ENCODE results near the gene SLC30A3. TPM values are rescaled to one million over a fixed set of nuclear protein-coding genes. Genes with fewer than 3 reads are reported as not detected.
"Not testable (repeated sequence)": the region's sequence is repeated elsewhere in the genome, so short reads cannot be mapped to it uniquely, and the experiment has no call there.

SLC30A3 gene
- total RNA-seq, 1 donor from 2014 or later, result not detected

- no peak overlapping the region for H3K27ac Mint-ChIP-seq
Observed at GRCh38 chr2:27280826-27281225, 18.0 kb upstream of the SLC30A3 start.

GRCh38 chr2:27278010-27278409 lies 15.2 kb upstream of the SLC30A3 start:
- no peaks in the 10 kb centered on the region for H3K9me3 Mint-ChIP-seq (ENCODE audit: low read depth)
- no peak overlapping the region for H3K27ac Mint-ChIP-seq
- H3K4me1 Mint-ChIP-seq (ENCODE audit: low read depth), result peaks cover 7% of the 10 kb centered on the region
- TF ChIP-seq CTCF (IDR thresholded peaks at IDR 0.05; ENCODE audit: unreplicated experiment), result no peak
- no peak for DNase-seq (ENCODE audit: low spot score, unreplicated experiment)
- H3K4me3 Mint-ChIP-seq (ENCODE audit: low read depth), result no peak overlapping the region
- no peaks in the 10 kb centered on the region for H3K36me3 Mint-ChIP-seq (ENCODE audit: insufficient read depth)
- peaks cover 47% of the 10 kb centered on the region for H3K27me3 Mint-ChIP-seq

More at GRCh38 chr2:27280826-27281225, 18.0 kb upstream of the SLC30A3 start:
- Mint-ChIP-seq H3K4me3 (ENCODE audit: low read depth) (no peak overlapping the region), H3K9me3 (ENCODE audit: low read depth) (no peaks in the 10 kb centered on the region), H3K4me1 (ENCODE audit: low read depth) (peaks cover 10% of the 10 kb centered on the region), H3K36me3 (ENCODE audit: insufficient read depth) (no peaks in the 10 kb centered on the region), H3K27me3 (peaks cover 39% of the 10 kb centered on the region)
- no peak for TF ChIP-seq CTCF (IDR thresholded peaks at IDR 0.05; ENCODE audit: unreplicated experiment)
- no peak for DNase-seq (ENCODE audit: low spot score, unreplicated experiment)

- Mint-ChIP-seq H3K4me1 (ENCODE audit: low read depth) (no peaks in the 10 kb centered on the region), H3K9me3 (ENCODE audit: low read depth) (no peaks in the 10 kb centered on the region), H3K27me3 (peaks cover 27% of the 10 kb centered on the region), H3K36me3 (ENCODE audit: insufficient read depth) (no peaks in the 10 kb centered on the region), H3K4me3 (ENCODE audit: low read depth) (no peak within 1 kb of the TSS), H3K27ac (no peak within 1 kb of the TSS)
- no peak for DNase-seq (ENCODE audit: low spot score, unreplicated experiment)
- no peak for TF ChIP-seq CTCF (IDR thresholded peaks at IDR 0.05; ENCODE audit: unreplicated experiment)
Observed at GRCh38 chr2:27275211-27276150, 12.6 kb upstream of the SLC30A3 start, which contains the start of gene DNAJC5G. Gene DNAJC5G (plus strand): TSS chr2:27275433. CDS start chr2:27276729, 1,296 bp downstream.

- peaks cover 31% of the 10 kb centered on the region for H3K27me3 Mint-ChIP-seq
Observed at GRCh38 chr2:27272537-27273522, 10.0 kb upstream of the SLC30A3 start.

GRCh38 chr2:27271631-27272340 lies 8.9 kb upstream of the SLC30A3 start:
- no peak for TF ChIP-seq CTCF (IDR thresholded peaks at IDR 0.05; ENCODE audit: unreplicated experiment)
- Mint-ChIP-seq H3K4me3 (ENCODE audit: low read depth) (no peak overlapping the region), H3K4me1 (ENCODE audit: low read depth) (no peaks in the 10 kb centered on the region), H3K27ac (no peak overlapping the region), H3K9me3 (ENCODE audit: low read depth) (no peaks in the 10 kb centered on the region), H3K36me3 (ENCODE audit: insufficient read depth) (no peaks in the 10 kb centered on the region), H3K27me3 (peaks cover 26% of the 10 kb centered on the region)
- no peak for DNase-seq (ENCODE audit: low spot score, unreplicated experiment)

More at GRCh38 chr2:27272537-27273522, 10.0 kb upstream of the SLC30A3 start:
- H3K4me1 Mint-ChIP-seq (ENCODE audit: low read depth); H3K4me3 Mint-ChIP-seq (ENCODE audit: low read depth); H3K9me3 Mint-ChIP-seq (ENCODE audit: low read depth); H3K36me3 Mint-ChIP-seq (ENCODE audit: insufficient read depth); DNase-seq (ENCODE audit: low spot score, unreplicated experiment); H3K27ac Mint-ChIP-seq: not testable (repeated sequence)

Measured in progenitor cell of endocrine pancreas (in vitro differentiated cells).